ENCODE data around the gene OR52E6.

The OR52E6 gene

GRCh38 chr11:5833446-5833845 is 8.3 kb downstream of the OR52E6 start:
- Histone ChIP-seq H3K4me3 (ENCODE audit: low read depth, low read length, poor library complexity, severe bottlenecking) (no peak overlapping the region), H2AFZ (ENCODE audit: low read length) (no peak overlapping the region), H3K27me3 (ENCODE audit: insufficient read depth, low read length) (no peaks in the 10 kb centered on the region), H3K27ac (ENCODE audit: low read depth, low read length, poor library complexity, severe bottlenecking) (no peak overlapping the region), H3K79me2 (ENCODE audit: insufficient read depth, low read length) (no peaks in the 10 kb centered on the region), H3K36me3 (ENCODE audit: insufficient read depth, low read length) (no peaks in the 10 kb centered on the region), H3K9ac (ENCODE audit: low read length) (no peak overlapping the region), H3K9me2 (ENCODE audit: low read depth, low read length) (no peaks in the 10 kb centered on the region), H3K9me3 (ENCODE audit: low read length) (no peaks in the 10 kb centered on the region), H3K4me2 (ENCODE audit: low read length) (no peak overlapping the region), H3F3A (ENCODE audit: insufficient read depth, low read length) (no peaks in the 10 kb centered on the region), H3K4me1 (ENCODE audit: insufficient read depth, low read length, severe bottlenecking) (no peaks in the 10 kb centered on the region), H4K20me1 (ENCODE audit: insufficient read depth, low read length) (no peaks in the 10 kb centered on the region)
- TF ChIP-seq EZH2 (IDR thresholded peaks at IDR 0.05; ENCODE audit: borderline replicate concordance, low read length) = no peak
- TF ChIP-seq CTCF (IDR thresholded peaks at IDR 0.05; ENCODE audit: low read length) = no peak

- H3K79me2 ChIP-seq (ENCODE audit: insufficient read depth, low read length) = no peaks in the 10 kb centered on the region
- no peak overlapping the region for H3K4me3 ChIP-seq (ENCODE audit: low read depth, low read length, poor library complexity, severe bottlenecking)
- no peak for TF ChIP-seq EZH2 (IDR thresholded peaks at IDR 0.05; ENCODE audit: borderline replicate concordance, low read length)
- no peak for TF ChIP-seq CTCF (IDR thresholded peaks at IDR 0.05; ENCODE audit: low read length)
- no peaks in the 10 kb centered on the region for H3K36me3 ChIP-seq (ENCODE audit: insufficient read depth, low read length)
- no peaks in the 10 kb centered on the region for H3K27me3 ChIP-seq (ENCODE audit: insufficient read depth, low read length)
- H3K9me3 ChIP-seq (ENCODE audit: low read length) = no peaks in the 10 kb centered on the region
- H4K20me1 ChIP-seq (ENCODE audit: insufficient read depth, low read length) = no peaks in the 10 kb centered on the region
- no peak overlapping the region for H3K4me2 ChIP-seq (ENCODE audit: low read length)
- H3K9me2 ChIP-seq (ENCODE audit: low read depth, low read length) = no peaks in the 10 kb centered on the region
- H3K9ac ChIP-seq (ENCODE audit: low read length) = no peak overlapping the region
- H3K27ac ChIP-seq (ENCODE audit: low read depth, low read length, poor library complexity, severe bottlenecking) = no peak overlapping the region
- no peaks in the 10 kb centered on the region for H3K4me1 ChIP-seq (ENCODE audit: insufficient read depth, low read length, severe bottlenecking)
- H2AFZ ChIP-seq (ENCODE audit: low read length) = no peak overlapping the region
- no peaks in the 10 kb centered on the region for H3F3A ChIP-seq (ENCODE audit: insufficient read depth, low read length)
Observed at GRCh38 chr11:5831196-5831829, 10.4 kb downstream of the OR52E6 start.

GRCh38 chr11:5818245-5818886 is 23.3 kb downstream of the OR52E6 start:
- no peak overlapping the region for H3K9ac ChIP-seq (ENCODE audit: low read length)
- no peak overlapping the region for H3K27ac ChIP-seq (ENCODE audit: low read depth, low read length, poor library complexity, severe bottlenecking)
- H3K4me1 ChIP-seq (ENCODE audit: insufficient read depth, low read length, severe bottlenecking) = no peaks in the 10 kb centered on the region
- no peaks in the 10 kb centered on the region for H3K9me3 ChIP-seq (ENCODE audit: low read length)
- H3K36me3 ChIP-seq (ENCODE audit: insufficient read depth, low read length) = no peaks in the 10 kb centered on the region
- no peak for TF ChIP-seq CTCF (IDR thresholded peaks at IDR 0.05; ENCODE audit: low read length)
- no peak overlapping the region for H3K4me2 ChIP-seq (ENCODE audit: low read length)
- H3K27me3 ChIP-seq (ENCODE audit: insufficient read depth, low read length) = no peaks in the 10 kb centered on the region
- H3F3A ChIP-seq (ENCODE audit: insufficient read depth, low read length) = no peaks in the 10 kb centered on the region
- H4K20me1 ChIP-seq (ENCODE audit: insufficient read depth, low read length) = no peaks in the 10 kb centered on the region
- no peaks in the 10 kb centered on the region for H3K79me2 ChIP-seq (ENCODE audit: insufficient read depth, low read length)
- no peak overlapping the region for H2AFZ ChIP-seq (ENCODE audit: low read length)
- H3K9me2 ChIP-seq (ENCODE audit: low read depth, low read length) = no peaks in the 10 kb centered on the region
- H3K4me3 ChIP-seq (ENCODE audit: low read depth, low read length, poor library complexity, severe bottlenecking) = no peak overlapping the region
